ENCODE data around the gene SHROOM4. TPM values are rescaled to one million over a fixed set of nuclear protein-coding genes. Genes with fewer than 3 reads are reported as not detected.

The SHROOM4 gene
- total and polyA plus RNA-seq, 9 of the 15 experiments (the other 6 are each of a cell fraction or from before 2014, with no cell fraction given): not detected

DNA sequence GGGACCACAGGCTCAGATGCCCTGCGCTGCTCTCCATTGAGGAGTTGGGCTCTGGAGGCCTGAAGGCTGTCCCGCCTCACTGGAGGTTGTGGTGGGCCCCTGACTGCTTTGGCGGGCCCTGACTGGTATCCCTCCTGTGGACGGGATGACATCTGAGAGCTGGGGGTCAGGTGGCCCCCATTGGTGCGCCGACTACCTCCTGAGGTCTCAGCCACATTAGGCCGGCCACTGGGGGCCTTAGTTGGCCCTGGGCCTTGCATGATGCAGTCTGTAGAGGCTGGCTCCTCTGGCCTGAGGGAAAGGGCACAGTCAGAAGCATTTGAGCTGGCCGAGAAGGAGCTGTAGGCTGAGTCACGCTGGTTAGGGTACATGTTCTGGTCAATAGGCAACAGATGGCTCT is 178.8 kb downstream of the SHROOM4 start:
- H3K4me2 ChIP-seq (ENCODE audit: insufficient read depth, low read length): no peak overlapping the region
- WGBS (ENCODE audit: insufficient coverage, low coverage, missing lambda C conversion rate): 2% methylated on average over 9 of the region's 9 CpGs
- H3K9me1 ChIP-seq (ENCODE audit: control insufficient read depth, insufficient read depth, low read length): no peaks in the 10 kb centered on the region
- BruUV-seq (replicated peaks): no TSS peak
- no peak overlapping the region for H3K4me3 ChIP-seq
- H3K79me2 ChIP-seq (ENCODE audit: control insufficient read depth, insufficient read depth, low read length): no peaks in the 10 kb centered on the region
- H3K27me3 ChIP-seq (ENCODE audit: control insufficient read depth in 2 of 2, insufficient read depth in 2 of 2, low read length in 2 of 2): no peaks in the 10 kb centered on the region
- no peak for DNase-seq (ENCODE audit: extremely low read depth in 1 of 4, low spot score in 3 of 4)
- H4K20me1 ChIP-seq (replicated peaks; ENCODE audit: control insufficient read depth, insufficient read depth, low read length): no peaks in the 10 kb centered on the region
- H2AFZ ChIP-seq (ENCODE audit: low read depth, low read length): no peak overlapping the region
- H3K4me1 ChIP-seq (replicated peaks in 1 of 2; ENCODE audit: control insufficient read depth in 2 of 2, insufficient read depth in 2 of 2, low read length in 2 of 2): no peaks in the 10 kb centered on the region
- H3K9me3 ChIP-seq (replicated peaks; ENCODE audit: control insufficient read depth, insufficient read depth, low read depth, low read length): no peaks in the 10 kb centered on the region
- intact Hi-C loops (cut with micrococcal nuclease) (no loop called here), in situ Hi-C loops (cut with MboI) (no loop called here)
- no peak overlapping the region for H3K27ac ChIP-seq (ENCODE audit: extremely low read depth, low read depth, low read length)
- no peak for FAIRE-seq
- no peak for ATAC-seq
- ChIA-PET POLR2A (no interaction called here), CTCF (ENCODE audit: low intra/inter-chr PET ratio) (no interaction called here)
- no peak overlapping the region for H3K9ac ChIP-seq (ENCODE audit: insufficient read depth in 1 of 2, low read depth in 2 of 2, low read length in 2 of 2)
- no peaks in the 10 kb centered on the region for H3K36me3 ChIP-seq (ENCODE audit: control insufficient read depth, insufficient read depth, low read length)
- TF ChIP-seq, protein P1, sequence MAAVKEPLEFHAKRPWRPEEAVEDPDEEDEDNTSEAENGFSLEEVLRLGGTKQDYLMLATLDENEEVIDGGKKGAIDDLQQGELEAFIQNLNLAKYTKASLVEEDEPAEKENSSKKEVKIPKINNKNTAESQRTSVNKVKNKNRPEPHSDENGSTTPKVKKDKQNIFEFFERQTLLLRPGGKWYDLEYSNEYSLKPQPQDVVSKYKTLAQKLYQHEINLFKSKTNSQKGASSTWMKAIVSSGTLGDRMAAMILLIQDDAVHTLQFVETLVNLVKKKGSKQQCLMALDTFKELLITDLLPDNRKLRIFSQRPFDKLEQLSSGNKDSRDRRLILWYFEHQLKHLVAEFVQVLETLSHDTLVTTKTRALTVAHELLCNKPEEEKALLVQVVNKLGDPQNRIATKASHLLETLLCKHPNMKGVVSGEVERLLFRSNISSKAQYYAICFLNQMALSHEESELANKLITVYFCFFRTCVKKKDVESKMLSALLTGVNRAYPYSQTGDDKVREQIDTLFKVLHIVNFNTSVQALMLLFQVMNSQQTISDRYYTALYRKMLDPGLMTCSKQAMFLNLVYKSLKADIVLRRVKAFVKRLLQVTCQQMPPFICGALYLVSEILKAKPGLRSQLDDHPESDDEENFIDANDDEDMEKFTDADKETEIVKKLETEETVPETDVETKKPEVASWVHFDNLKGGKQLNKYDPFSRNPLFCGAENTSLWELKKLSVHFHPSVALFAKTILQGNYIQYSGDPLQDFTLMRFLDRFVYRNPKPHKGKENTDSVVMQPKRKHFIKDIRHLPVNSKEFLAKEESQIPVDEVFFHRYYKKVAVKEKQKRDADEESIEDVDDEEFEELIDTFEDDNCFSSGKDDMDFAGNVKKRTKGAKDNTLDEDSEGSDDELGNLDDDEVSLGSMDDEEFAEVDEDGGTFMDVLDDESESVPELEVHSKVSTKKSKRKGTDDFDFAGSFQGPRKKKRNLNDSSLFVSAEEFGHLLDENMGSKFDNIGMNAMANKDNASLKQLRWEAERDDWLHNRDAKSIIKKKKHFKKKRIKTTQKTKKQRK (IDR thresholded peaks at IDR 0.05; ENCODE audit: borderline replicate concordance, low read depth, low read length): no peak
- no peak for TF ChIP-seq FOXK1 (CRISPR knock-in tag; IDR thresholded peaks at IDR 0.05; ENCODE audit: borderline replicate concordance)
- TF ChIP-seq ZSCAN32 (CRISPR knock-in tag; IDR thresholded peaks at IDR 0.05): no peak
- TF ChIP-seq ZC3H8 (IDR thresholded peaks at IDR 0.05): no peak
- TF ChIP-seq, protein P2, sequence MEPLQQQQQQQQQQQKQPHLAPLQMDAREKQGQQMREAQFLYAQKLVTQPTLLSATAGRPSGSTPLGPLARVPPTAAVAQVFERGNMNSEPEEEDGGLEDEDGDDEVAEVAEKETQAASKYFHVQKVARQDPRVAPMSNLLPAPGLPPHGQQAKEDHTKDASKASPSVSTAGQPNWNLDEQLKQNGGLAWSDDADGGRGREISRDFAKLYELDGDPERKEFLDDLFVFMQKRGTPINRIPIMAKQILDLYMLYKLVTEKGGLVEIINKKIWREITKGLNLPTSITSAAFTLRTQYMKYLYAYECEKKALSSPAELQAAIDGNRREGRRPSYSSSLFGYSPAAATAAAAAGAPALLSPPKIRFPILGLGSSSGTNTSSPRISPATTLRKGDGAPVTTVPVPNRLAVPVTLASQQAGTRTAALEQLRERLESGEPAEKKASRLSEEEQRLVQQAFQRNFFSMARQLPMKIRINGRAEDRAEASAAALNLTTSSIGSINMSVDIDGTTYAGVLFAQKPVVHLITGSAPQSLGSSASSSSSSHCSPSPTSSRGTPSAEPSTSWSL (CRISPR knock-in tag; IDR thresholded peaks at IDR 0.05; ENCODE audit: borderline replicate concordance): no peak
- TF ChIP-seq, protein P3, sequence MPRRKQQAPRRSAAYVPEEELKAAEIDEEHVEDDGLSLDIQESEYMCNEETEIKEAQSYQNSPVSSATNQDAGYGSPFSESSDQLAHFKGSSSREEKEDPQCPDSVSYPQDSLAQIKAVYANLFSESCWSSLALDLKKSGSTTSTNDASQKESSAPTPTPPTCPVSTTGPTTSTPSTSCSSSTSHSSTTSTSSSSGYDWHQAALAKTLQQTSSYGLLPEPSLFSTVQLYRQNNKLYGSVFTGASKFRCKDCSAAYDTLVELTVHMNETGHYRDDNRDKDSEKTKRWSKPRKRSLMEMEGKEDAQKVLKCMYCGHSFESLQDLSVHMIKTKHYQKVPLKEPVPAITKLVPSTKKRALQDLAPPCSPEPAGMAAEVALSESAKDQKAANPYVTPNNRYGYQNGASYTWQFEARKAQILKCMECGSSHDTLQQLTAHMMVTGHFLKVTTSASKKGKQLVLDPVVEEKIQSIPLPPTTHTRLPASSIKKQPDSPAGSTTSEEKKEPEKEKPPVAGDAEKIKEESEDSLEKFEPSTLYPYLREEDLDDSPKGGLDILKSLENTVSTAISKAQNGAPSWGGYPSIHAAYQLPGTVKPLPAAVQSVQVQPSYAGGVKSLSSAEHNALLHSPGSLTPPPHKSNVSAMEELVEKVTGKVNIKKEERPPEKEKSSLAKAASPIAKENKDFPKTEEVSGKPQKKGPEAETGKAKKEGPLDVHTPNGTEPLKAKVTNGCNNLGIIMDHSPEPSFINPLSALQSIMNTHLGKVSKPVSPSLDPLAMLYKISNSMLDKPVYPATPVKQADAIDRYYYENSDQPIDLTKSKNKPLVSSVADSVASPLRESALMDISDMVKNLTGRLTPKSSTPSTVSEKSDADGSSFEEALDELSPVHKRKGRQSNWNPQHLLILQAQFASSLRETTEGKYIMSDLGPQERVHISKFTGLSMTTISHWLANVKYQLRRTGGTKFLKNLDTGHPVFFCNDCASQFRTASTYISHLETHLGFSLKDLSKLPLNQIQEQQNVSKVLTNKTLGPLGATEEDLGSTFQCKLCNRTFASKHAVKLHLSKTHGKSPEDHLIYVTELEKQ (CRISPR knock-in tag; IDR thresholded peaks at IDR 0.05): no peak
- TF ChIP-seq, protein P4, sequence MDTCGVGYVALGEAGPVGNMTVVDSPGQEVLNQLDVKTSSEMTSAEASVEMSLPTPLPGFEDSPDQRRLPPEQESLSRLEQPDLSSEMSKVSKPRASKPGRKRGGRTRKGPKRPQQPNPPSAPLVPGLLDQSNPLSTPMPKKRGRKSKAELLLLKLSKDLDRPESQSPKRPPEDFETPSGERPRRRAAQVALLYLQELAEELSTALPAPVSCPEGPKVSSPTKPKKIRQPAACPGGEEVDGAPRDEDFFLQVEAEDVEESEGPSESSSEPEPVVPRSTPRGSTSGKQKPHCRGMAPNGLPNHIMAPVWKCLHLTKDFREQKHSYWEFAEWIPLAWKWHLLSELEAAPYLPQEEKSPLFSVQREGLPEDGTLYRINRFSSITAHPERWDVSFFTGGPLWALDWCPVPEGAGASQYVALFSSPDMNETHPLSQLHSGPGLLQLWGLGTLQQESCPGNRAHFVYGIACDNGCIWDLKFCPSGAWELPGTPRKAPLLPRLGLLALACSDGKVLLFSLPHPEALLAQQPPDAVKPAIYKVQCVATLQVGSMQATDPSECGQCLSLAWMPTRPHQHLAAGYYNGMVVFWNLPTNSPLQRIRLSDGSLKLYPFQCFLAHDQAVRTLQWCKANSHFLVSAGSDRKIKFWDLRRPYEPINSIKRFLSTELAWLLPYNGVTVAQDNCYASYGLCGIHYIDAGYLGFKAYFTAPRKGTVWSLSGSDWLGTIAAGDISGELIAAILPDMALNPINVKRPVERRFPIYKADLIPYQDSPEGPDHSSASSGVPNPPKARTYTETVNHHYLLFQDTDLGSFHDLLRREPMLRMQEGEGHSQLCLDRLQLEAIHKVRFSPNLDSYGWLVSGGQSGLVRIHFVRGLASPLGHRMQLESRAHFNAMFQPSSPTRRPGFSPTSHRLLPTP (IDR thresholded peaks at IDR 0.05; ENCODE audit: borderline replicate concordance, extremely low read depth, insufficient read length): no peak
- TF ChIP-seq ZKSCAN1 (IDR thresholded peaks at IDR 0.05; ENCODE audit: low read depth, low read length): no peak
- TF ChIP-seq XRCC4 (IDR thresholded peaks at IDR 0.05; ENCODE audit: extremely low read depth, insufficient read depth, insufficient read length): no peak

Data from K562 (cell line).